K562 (cell line): ENCODE data around the gene TMEM218.

Experiments used
- CHD1 ChIP-seq: fragments of 200-600 bp; sonication (generic); IDR thresholded peaks from one replicate; pipeline ENCODE4 v1.6.1; 2012; ENCODE audit warnings: mild to moderate bottlenecking, moderate library complexity, low read length, inconsistent platforms
- KDM2B ChIP-seq: fragments of 250-450 bp; sonication (Bioruptor Pico); IDR thresholded peaks from 2 replicates; pipeline ENCODE4 v1.8.0; 2021; ENCODE audit warnings: mild to moderate bottlenecking, moderate library complexity
- KLF16 ChIP-seq: IDR thresholded peaks from 2 replicates; pipeline ENCODE4 v1.6.1; 2016; ENCODE audit warnings: antibody characterized with exemption
- PML ChIP-seq: IDR thresholded peaks from 2 replicates; pipeline ENCODE4 v1.6.1; 2012; ENCODE audit warnings: low read length, inconsistent platforms
- ZNF174 ChIP-seq: fragments of 250-450 bp; sonication (Bioruptor Pico); IDR thresholded peaks from 2 replicates; pipeline ENCODE4 v1.4.0; 2020; ENCODE audit warnings: mild to moderate bottlenecking
- TF ChIP-seq, protein P1 (sequence below): IDR thresholded peaks from 3 replicates; pipeline ENCODE4 v1.6.1; 2011; ENCODE audit warnings: borderline replicate concordance, mild to moderate bottlenecking; ENCODE audit not compliant: insufficient read length, insufficient read depth
- TF ChIP-seq, protein P2 (sequence below), 3 experiments: IDR thresholded peaks in 2 of 3; conservative IDR thresholded peaks in 1 of 3; 2 replicates each; pipeline ENCODE4 v1.5.1; 2011 to 2012; ENCODE audit warnings: low read length in 3 of 3, mild to moderate bottlenecking in 3 of 3, control low read depth in 2 of 3, improper control_type of control experiment in 1 of 3, inconsistent platforms in 1 of 3, low read depth in 1 of 3, mixed read lengths in 1 of 3, moderate library complexity in 1 of 3; ENCODE audit not compliant: insufficient read depth in 2 of 3

- TF ChIP-seq KDM2B (no peak), PML (no peak), ZNF174 (CRISPR knock-in tag) (no peak), CHD1 (no peak), KLF16 (no peak)
- TF ChIP-seq, protein P1, sequence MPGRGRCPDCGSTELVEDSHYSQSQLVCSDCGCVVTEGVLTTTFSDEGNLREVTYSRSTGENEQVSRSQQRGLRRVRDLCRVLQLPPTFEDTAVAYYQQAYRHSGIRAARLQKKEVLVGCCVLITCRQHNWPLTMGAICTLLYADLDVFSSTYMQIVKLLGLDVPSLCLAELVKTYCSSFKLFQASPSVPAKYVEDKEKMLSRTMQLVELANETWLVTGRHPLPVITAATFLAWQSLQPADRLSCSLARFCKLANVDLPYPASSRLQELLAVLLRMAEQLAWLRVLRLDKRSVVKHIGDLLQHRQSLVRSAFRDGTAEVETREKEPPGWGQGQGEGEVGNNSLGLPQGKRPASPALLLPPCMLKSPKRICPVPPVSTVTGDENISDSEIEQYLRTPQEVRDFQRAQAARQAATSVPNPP = no peak
- TF ChIP-seq, protein P2, sequence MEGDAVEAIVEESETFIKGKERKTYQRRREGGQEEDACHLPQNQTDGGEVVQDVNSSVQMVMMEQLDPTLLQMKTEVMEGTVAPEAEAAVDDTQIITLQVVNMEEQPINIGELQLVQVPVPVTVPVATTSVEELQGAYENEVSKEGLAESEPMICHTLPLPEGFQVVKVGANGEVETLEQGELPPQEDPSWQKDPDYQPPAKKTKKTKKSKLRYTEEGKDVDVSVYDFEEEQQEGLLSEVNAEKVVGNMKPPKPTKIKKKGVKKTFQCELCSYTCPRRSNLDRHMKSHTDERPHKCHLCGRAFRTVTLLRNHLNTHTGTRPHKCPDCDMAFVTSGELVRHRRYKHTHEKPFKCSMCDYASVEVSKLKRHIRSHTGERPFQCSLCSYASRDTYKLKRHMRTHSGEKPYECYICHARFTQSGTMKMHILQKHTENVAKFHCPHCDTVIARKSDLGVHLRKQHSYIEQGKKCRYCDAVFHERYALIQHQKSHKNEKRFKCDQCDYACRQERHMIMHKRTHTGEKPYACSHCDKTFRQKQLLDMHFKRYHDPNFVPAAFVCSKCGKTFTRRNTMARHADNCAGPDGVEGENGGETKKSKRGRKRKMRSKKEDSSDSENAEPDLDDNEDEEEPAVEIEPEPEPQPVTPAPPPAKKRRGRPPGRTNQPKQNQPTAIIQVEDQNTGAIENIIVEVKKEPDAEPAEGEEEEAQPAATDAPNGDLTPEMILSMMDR (IDR thresholded peaks at IDR 0.05 in 2 of 3, conservative IDR thresholded peaks at IDR 0.05 in 1 of 3; ENCODE audit: insufficient read depth in 2 of 3, low read depth in 1 of 3, low read length in 3 of 3) = no peak
Observed at GRCh38 chr11:125111343-125112207, at the start of gene TMEM218.
